Measurements from ENCODE around the gene ZNF217.

ZNF217 gene

DNA sequence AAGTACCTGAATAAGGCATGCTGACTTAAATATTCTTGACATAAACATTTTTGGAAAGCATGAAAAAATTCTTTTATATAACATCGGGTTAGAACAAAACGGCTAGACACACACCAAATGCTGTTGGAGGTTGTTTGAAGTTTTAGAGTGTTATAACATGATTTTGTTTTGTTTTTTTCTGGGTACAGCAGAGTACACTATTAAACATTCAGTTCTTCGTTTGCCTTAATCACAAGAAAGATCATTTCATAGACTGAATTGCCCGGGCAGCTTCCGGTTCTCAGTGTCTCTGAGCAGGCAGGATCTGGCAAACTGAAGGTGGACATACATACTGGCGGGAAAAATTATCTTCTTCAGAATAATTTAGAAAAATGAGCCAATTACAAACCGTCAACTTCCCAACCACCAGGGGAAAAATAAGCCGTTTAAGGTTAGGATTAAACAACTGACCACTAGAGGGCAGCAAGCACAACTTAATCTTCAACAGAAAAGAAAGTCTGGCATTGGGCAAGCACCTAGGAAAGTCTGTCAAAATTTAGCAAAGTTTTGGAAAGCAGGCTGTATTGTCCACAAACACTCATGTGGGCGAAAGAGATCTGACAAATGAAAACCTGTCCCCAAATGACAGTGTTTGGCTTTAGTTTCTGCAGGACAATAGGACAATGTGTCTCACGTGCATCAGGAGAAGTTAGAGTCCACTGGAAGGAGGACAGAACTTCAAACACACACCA lies 15.0 kb downstream of the ZNF217 start:
- peaks cover 61 to 68% of the 10 kb centered on the region in 2 donors for H3K36me3 Mint-ChIP-seq
- H3K4me3 Mint-ChIP-seq: peak overlapping the region; percentile 62 to 82
- H3K9me3 Mint-ChIP-seq: no peaks in the 10 kb centered on the region
- DNase-seq (peak; percentile 51), ATAC-seq (replicated peaks) (peak; percentile 63 to 73)
- H3K27me3 Mint-ChIP-seq: no peaks in the 10 kb centered on the region
- H3K4me1 Mint-ChIP-seq: peaks cover 40 to 87% of the 10 kb centered on the region in 2 donors
- peak overlapping the region; percentile 54 for H3K27ac Mint-ChIP-seq

DNA sequence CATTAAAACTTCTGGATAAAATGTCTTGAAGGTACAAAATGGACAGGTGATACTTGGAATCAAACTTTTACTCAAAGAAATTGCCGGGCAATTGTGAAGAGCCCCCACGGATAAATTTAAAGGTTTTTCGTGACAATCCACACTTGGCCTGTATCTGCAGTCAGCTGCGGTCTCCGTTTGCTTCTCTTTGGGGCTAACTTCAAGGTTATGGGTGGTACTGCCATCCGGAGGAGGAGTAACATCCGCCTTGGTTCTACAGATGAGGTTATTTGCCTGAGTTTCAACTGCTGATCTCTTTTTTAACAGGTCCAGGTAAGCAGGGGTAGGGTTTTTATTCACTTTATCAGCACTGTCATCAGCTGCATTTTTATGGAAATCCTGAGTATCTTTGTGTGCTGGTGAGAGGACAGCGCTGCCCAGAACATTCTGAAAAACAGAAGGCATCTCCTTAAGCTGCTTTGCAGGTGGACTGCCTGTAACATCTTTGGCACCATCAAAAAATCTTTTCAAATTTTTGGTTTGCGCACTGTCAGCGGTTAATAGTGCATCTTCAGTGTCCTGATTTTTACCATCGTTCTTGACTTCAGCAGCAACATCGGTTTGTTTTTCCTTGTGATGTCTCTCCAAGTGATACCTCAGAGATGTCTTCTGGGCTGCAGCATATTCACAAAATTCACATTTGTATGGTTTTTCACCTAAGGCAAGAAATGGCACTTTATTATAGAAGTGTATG lies 16.9 kb downstream of the ZNF217 start:
- peaks cover 36 to 82% of the 10 kb centered on the region in 2 donors for H3K4me1 Mint-ChIP-seq
- peak overlapping the region; percentile 47 for H3K27ac Mint-ChIP-seq
- no peak for ATAC-seq (replicated peaks)
- H3K4me3 Mint-ChIP-seq: no peak overlapping the region
- no peak for DNase-seq
- no peaks in the 10 kb centered on the region for H3K27me3 Mint-ChIP-seq
- H3K36me3 Mint-ChIP-seq: peaks cover 67% of the 10 kb centered on the region in 2 donors
- H3K9me3 Mint-ChIP-seq: no peaks in the 10 kb centered on the region

DNA sequence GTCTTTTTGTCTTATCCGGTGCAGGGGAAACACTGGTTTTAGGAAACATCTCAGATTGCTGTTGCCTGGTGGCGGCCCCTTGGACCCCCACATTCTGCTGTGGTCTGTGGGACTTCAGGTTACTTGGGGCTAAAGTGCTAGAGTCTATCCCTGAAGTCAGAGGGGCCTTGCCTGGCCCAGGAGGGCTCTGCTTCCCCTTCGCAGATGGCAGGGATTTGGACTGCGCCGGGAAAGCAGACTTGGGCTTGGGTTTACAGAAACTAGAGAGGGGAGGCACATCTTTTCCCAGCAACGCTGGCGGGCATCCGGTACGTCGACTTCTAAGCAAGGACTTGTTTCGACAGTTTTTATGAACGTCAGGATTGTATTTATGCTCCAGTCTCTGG lies 17.5 kb downstream of the ZNF217 start:
- DNase-seq (no peak), ATAC-seq (replicated peaks) (no peak)
- H3K4me1 Mint-ChIP-seq: peaks cover 34 to 80% of the 10 kb centered on the region in 2 donors
- H3K4me3 Mint-ChIP-seq: no peak overlapping the region
- peaks cover 66 to 67% of the 10 kb centered on the region in 2 donors for H3K36me3 Mint-ChIP-seq
- no peaks in the 10 kb centered on the region for H3K27me3 Mint-ChIP-seq
- no peaks in the 10 kb centered on the region for H3K9me3 Mint-ChIP-seq
- H3K27ac Mint-ChIP-seq: peak overlapping the region; percentile 47

DNA sequence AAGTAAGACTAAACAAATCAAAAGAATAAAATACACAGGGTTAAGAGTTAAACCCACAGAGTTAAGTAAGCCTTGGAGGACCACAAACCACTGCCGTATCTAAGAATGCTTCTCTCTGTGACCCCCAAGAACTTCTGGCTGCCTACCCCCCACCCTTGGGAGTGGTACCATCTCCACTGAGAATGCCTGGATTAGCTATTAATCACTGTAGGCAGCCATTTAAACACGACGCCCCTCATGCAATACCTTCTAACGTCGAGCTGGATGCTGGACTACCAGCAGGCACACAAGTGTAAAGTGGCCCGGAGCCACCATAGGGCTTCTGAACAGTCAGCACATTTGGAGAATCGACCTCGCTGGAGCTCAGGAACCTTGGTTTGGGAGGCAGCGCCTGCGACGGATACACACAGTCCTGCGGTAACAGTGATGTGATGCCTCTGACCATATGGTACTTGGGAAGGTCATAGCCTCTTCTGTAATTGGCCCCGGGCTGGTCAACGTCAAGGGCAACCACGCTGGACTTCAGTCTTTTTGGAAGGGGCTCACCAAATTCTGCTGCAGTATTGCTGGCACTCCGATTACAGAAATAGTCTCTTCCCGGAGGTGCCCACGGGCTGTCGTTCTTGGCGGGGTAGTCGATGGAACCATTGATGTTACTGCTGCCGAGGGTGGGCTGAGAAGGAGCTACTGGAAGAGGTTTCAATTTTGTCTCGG lies 18.0 kb downstream of the ZNF217 start:
- no peaks in the 10 kb centered on the region for H3K27me3 Mint-ChIP-seq

DNA sequence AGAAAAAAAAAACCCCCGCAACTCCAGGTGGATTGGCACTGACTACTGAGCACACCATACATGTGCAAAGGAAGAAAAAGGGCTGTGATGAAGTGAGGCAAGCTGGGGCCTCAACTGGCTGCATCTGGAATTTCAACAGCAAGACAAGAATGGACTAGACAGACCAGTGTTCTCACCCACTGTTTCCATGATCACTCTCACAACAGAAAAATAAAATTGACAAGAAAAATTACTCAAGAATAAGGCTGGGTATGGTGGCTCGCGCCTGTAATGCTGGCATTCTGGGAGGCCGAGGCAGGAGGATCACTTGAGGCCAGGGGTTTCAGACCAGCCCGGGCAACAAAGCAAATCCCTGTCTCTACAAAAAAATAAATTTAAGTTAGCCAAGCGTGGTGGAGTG lies 18.8 kb downstream of the ZNF217 start:
- no peaks in the 10 kb centered on the region for H3K27me3 Mint-ChIP-seq
- H3K27ac Mint-ChIP-seq: peak overlapping the region; percentile 25
- ATAC-seq (replicated peaks) (no peak), DNase-seq (no peak)
- H3K9me3 Mint-ChIP-seq: no peaks in the 10 kb centered on the region
- peak overlapping the region in 1 of 2 donors; percentile 30 for H3K4me3 Mint-ChIP-seq
- peaks cover 60 to 62% of the 10 kb centered on the region in 2 donors for H3K36me3 Mint-ChIP-seq
- H3K4me1 Mint-ChIP-seq: peaks cover 25 to 74% of the 10 kb centered on the region in 2 donors

More for the DNA sequence above, 18.0 kb downstream of the ZNF217 start:
- Mint-ChIP-seq H3K9me3 (no peaks in the 10 kb centered on the region), H3K4me1 (peaks cover 32 to 76% of the 10 kb centered on the region in 2 donors), H3K27ac (peak overlapping the region; percentile 84), H3K36me3 (peaks cover 64 to 65% of the 10 kb centered on the region in 2 donors), H3K4me3 (peak overlapping the region in 1 of 2 donors; percentile 55)
- DNase-seq (no peak), ATAC-seq (replicated peaks) (no peak)

DNA sequence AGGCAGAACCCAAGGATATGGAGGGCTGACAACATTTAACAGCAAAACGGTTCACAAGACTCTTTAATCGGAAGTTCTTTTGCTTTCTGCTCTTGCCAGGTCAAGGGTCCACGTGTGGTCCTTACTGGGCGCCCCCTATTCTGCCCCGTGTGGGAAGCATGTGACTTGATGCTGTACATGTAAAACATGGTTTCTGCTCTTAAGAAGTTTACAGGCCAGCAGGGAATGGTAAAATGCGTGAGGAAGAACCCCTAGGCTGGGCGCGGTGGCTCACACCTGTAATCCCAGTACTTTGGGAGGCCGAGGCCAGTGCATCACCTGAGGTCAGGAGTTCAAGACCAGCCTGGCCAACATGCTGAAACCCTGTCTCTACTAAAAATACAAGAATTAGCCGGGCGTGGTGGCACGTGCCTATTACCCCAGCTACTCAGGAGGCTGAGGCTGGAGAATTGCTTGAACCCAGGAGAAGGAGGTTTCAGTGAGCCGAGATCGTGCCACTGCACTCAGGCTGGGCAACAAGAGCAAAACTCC lies 19.3 kb downstream of the ZNF217 start:
- DNase-seq: no peak
- Mint-ChIP-seq H3K9me3 (no peaks in the 10 kb centered on the region), H3K4me3 (peak overlapping the region in 1 of 2 donors; percentile 14), H3K4me1 (peaks cover 24 to 73% of the 10 kb centered on the region in 2 donors), H3K27me3 (no peaks in the 10 kb centered on the region), H3K36me3 (peaks cover 60 to 65% of the 10 kb centered on the region in 2 donors), H3K27ac (peak overlapping the region; percentile 25)
- ATAC-seq (replicated peaks): no peak

DNA sequence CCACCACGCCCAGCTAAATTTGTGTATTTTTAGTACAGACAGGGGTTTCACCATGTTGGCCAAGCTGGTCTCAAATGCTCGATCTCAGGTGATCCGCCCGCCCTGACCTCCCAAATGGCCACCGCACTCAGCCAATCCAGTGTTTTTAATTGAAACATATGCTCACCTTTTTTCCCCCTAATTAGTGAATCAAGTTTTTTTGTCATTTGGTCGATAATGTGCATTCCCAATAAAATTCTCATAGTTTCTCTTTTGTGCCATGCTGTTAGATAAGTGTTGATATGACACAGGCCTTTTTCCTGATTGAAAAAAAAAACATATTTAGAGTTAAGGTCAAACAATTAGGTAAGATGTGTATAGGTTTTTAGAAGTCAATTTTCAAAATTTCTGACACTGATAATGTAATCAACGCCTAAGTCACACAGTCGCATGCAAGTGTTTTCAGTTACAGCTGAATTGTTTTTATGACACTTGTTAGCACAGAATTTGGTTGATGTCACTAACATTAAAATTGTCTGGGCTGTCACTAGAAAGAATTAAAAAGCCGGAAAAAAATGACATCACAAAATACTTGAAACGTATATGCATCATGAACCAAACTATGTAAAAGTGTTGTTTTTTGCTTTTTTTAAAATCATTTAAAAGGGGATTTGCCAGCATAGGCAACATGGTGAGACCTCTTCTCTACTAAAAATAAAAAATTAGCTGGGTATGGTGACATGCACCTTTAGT lies 21.9 kb downstream of the ZNF217 start:
- H3K4me1 Mint-ChIP-seq: peaks cover 21 to 55% of the 10 kb centered on the region in 2 donors
- H3K9me3 Mint-ChIP-seq: no peaks in the 10 kb centered on the region
- no peak overlapping the region for H3K4me3 Mint-ChIP-seq
- DNase-seq (no peak), ATAC-seq (replicated peaks) (no peak)
- H3K27ac Mint-ChIP-seq: peak overlapping the region; percentile 72
- H3K36me3 Mint-ChIP-seq: peaks cover 54 to 63% of the 10 kb centered on the region in 2 donors
- no peaks in the 10 kb centered on the region for H3K27me3 Mint-ChIP-seq

DNA sequence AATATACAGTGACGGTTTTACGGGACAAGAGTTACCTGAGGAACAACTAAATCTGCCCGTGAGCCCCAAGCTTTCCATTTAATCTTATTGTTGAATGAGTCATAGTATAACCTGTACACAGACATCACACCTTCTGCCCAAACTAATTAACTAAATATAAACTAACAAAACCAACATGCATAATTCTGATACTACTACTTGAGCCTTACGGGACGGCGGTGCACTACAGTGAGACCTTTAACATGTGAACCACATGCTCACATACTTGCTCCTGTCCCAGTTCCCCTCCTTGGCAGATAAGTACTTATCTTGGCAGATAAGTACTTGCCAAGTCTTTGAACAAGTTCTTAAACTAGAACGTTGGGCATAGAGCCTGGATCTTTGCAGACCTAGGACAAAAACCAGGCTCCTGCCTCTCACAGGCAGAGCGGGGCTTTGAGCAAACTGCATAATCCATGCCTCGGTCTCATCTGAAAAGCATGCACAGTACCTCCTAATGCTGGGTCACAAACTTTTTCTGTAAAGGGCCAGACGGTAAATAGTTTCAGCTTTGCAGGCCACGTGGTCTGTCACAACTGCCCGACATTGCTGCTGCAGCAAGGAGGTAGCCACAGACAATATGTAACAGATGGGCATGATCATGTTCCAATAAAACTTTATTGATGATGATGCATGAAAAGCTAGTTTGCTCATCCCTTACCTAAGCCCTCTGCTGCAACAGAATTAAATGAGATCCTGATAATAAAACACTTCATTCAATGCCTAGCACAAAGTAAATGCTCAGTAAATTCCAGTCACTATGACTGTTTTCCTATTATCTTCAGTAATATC lies 23.0 kb downstream of the ZNF217 start:
- Mint-ChIP-seq H3K36me3 (peaks cover 53 to 61% of the 10 kb centered on the region in 2 donors), H3K27ac (peak overlapping the region; percentile 62), H3K4me1 (peaks cover 16 to 45% of the 10 kb centered on the region in 2 donors), H3K27me3 (no peaks in the 10 kb centered on the region), H3K9me3 (no peaks in the 10 kb centered on the region), H3K4me3 (no peak overlapping the region)
- DNase-seq (no peak), ATAC-seq (replicated peaks) (peak in 1 of 2 donors; percentile 19)

DNA sequence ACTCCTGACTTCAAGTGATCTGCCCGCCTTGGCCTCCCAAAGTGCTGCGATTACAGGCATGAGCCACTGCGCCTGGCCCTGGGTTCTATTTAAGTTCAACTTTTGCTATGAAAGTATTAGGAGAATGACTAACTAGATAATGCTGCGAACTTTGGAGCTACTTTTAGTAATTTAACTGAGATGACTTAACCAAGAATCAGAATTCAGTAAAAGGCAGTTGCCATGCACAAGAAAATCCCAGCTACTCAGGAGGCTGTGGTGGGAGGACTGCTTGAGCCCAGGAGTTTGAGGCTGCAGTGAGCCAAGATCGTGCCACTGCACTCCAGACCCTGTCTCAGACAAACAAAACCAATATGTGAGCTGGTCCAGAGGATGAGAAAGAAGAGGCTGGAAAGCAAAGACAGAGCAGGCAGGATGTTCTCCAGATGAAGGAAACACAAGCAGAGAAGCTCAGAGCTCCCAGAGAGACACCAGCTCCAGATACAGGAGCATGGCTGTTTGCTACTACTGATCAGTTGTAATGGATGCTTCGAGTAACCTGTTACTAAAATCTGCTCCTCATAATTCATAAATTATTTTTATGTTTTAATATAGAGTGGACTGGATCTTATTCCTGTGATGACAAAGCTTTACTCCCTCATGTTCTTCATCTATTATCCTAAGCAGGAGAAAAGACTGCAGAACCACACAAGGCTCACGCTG lies 23.9 kb downstream of the ZNF217 start:
- Mint-ChIP-seq H3K4me3 (no peak overlapping the region), H3K9me3 (no peaks in the 10 kb centered on the region), H3K27me3 (no peaks in the 10 kb centered on the region), H3K36me3 (peaks cover 47 to 58% of the 10 kb centered on the region in 2 donors), H3K4me1 (peaks cover 13 to 36% of the 10 kb centered on the region in 2 donors), H3K27ac (peak overlapping the region; percentile 69)
- DNase-seq (no peak), ATAC-seq (replicated peaks) (no peak)

DNA sequence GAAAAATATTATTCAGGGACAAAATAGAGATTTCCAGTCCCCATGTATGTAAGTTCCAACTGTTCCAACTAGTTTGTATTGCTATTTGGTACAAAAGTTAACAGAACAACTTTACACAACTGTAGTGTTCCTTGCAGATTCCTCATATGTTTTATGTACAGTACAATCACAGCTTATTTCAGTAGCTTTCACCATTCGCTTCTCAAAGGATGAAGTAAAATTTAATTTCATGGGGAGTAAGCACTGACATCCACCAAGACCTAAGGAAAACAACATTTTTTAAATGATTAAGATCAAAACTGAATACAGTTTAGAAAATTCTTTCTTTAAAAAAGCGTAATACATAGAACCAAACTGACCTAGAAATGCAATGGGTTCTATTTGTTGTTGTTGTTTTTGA lies 24.6 kb downstream of the ZNF217 start:
- H3K36me3 Mint-ChIP-seq: peaks cover 42 to 53% of the 10 kb centered on the region in 2 donors
- H3K4me1 Mint-ChIP-seq: peaks cover 11 to 29% of the 10 kb centered on the region in 2 donors
- H3K27ac Mint-ChIP-seq: no peak overlapping the region

DNA sequence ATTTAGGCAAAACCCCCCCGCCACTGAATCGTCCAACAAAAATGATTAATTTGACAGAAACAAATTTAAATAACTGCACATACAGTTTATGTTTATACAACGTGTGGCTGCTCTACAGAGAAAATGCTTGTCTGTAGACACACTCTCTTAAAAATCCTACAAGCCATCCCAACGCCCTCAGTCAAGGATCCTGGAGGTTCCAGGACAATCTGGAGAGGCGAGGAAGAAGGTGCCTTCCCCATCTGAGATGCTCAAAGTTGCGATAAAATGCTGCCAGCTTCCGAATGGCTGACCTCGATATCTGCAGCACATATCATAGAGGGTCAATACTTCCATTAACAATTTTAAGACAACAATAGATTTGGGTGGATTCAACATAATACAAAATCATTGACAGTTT lies 25.3 kb downstream of the ZNF217 start:
- H3K27ac Mint-ChIP-seq: peak overlapping the region; percentile 31
- DNase-seq: no peak
- H3K9me3 Mint-ChIP-seq: no peaks in the 10 kb centered on the region
- ATAC-seq (replicated peaks): no peak
- peaks cover 43 to 53% of the 10 kb centered on the region in 2 donors for H3K36me3 Mint-ChIP-seq
- H3K4me3 Mint-ChIP-seq: no peak overlapping the region
- no peaks in the 10 kb centered on the region for H3K27me3 Mint-ChIP-seq
- H3K4me1 Mint-ChIP-seq: peaks cover 9 to 22% of the 10 kb centered on the region in 2 donors

More for the DNA sequence above, 24.6 kb downstream of the ZNF217 start:
- Mint-ChIP-seq H3K9me3 (no peaks in the 10 kb centered on the region), H3K27me3 (no peaks in the 10 kb centered on the region), H3K4me3 (no peak overlapping the region)
- ATAC-seq (replicated peaks): no peak
- DNase-seq: no peak

DNA sequence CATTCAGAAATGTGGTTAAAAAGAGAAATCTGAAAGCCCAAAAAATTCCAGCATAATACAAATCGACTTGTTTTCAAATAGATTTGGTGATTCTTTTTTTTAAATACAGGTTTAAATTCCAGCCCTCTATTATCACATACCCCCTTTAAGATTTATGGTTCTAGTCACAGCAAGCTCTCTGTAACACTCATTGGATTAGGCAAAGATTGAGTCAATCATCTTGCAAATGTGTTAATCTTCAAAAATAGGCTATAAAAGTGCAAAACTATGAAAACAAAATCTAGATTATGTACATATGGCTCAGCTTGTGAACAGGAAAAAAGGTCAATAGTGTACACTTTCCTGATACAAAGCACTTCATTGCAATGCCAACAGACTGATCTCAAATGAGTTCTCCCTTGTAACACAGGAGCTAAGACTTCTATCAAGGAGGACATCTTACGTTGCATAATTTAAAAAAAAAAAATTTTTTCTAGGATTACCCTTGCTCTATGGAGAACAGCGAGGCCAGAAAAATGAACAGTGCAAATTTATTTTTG lies 26.2 kb downstream of the ZNF217 start:
- no peak overlapping the region for H3K4me3 Mint-ChIP-seq
- no peak for DNase-seq
- no peaks in the 10 kb centered on the region for H3K27me3 Mint-ChIP-seq
- no peaks in the 10 kb centered on the region for H3K9me3 Mint-ChIP-seq
- peaks cover 9 to 22% of the 10 kb centered on the region in 2 donors for H3K4me1 Mint-ChIP-seq
- H3K36me3 Mint-ChIP-seq: peaks cover 43 to 50% of the 10 kb centered on the region in 2 donors
- no peak for ATAC-seq (replicated peaks)
- H3K27ac Mint-ChIP-seq: no peak overlapping the region
